ENCODE measurements around the gene KIAA1328. TPM values are rescaled to one million over a fixed set of nuclear protein-coding genes. Genes with fewer than 3 reads are reported as not detected.

The KIAA1328 gene
- total RNA-seq, 1 experiment from 2014 or later: 4.9 TPM

DNA sequence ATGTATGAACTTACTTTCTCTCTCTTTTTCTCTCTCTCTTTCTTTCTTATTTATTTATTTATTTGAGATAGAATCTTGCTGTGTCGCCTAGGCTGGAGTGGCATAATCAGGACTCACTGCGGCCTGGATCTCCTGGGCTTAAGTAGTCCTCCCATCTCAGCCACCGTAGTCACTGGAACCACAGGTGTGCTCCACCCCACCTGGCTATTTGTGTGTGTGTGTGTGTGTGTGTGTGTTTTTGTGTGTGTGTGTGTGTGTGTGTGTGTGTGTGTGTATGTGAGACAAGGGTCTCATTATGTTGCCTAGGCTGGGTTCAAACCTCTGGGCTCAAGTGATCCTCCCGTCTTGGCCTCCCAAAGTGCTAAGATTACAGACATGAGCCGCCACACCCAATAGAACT is 64.3 kb downstream of the KIAA1328 start:
- ChIA-PET POLR2A (no interaction called here), CTCF (no interaction called here)
- Histone ChIP-seq H3K4me1 (no peaks in the 10 kb centered on the region), H3K27me3 (replicated peaks; ENCODE audit: control insufficient read depth, insufficient read depth, low read length) (no peaks in the 10 kb centered on the region), H3K9me3 (no peaks in the 10 kb centered on the region), H3K4me3 (ENCODE audit: low read depth, low read length) (no peak overlapping the region), H3K36me3 (ENCODE audit: control insufficient read depth, insufficient read depth, low read length) (no peaks in the 10 kb centered on the region)
- Mint-ChIP-seq H3K4me1 (ENCODE audit: low read depth, unreplicated experiment) (no peaks in the 10 kb centered on the region), H3K9me3 (ENCODE audit: unreplicated experiment) (no peaks in the 10 kb centered on the region), H3K27me3 (ENCODE audit: insufficient read depth, unreplicated experiment) (no peaks in the 10 kb centered on the region), H3K36me3 (ENCODE audit: insufficient read depth, unreplicated experiment) (no peaks in the 10 kb centered on the region), H3K27ac (ENCODE audit: unreplicated experiment) (no peak overlapping the region), H3K4me3 (ENCODE audit: unreplicated experiment) (no peak overlapping the region)
- intact Hi-C loops (cut with micrococcal nuclease; ENCODE audit: unreplicated experiment): no loop called here
- no peak for DNase-seq
- BruUV-seq (replicated peaks): no TSS peak
- TF ChIP-seq, protein P1, sequence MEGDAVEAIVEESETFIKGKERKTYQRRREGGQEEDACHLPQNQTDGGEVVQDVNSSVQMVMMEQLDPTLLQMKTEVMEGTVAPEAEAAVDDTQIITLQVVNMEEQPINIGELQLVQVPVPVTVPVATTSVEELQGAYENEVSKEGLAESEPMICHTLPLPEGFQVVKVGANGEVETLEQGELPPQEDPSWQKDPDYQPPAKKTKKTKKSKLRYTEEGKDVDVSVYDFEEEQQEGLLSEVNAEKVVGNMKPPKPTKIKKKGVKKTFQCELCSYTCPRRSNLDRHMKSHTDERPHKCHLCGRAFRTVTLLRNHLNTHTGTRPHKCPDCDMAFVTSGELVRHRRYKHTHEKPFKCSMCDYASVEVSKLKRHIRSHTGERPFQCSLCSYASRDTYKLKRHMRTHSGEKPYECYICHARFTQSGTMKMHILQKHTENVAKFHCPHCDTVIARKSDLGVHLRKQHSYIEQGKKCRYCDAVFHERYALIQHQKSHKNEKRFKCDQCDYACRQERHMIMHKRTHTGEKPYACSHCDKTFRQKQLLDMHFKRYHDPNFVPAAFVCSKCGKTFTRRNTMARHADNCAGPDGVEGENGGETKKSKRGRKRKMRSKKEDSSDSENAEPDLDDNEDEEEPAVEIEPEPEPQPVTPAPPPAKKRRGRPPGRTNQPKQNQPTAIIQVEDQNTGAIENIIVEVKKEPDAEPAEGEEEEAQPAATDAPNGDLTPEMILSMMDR (IDR thresholded peaks at IDR 0.05; ENCODE audit: insufficient read depth in 1 of 2, low read depth in 1 of 2, low read length in 1 of 2, severe bottlenecking in 1 of 2, unreplicated experiment in 1 of 2): no peak

DNA sequence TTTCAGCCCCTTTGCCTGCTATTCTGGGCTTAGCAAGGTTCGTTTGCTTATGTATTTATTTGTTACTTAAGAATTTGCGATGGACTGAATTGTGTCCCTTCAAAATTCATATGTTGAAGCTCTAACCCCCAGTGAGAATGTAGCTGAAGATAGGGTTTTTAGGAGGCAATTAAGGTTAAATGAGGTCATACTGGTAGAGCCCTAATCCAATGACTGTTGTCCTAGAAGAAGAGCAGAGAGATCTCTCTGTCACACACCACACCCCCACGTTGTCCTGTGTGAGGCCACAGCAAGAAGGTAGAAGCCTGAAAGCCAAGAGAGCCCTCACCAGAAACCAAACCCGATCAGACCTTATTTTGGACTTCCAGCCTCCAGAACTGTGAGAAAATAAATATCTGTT is 66.7 kb downstream of the KIAA1328 start:
- Mint-ChIP-seq H3K27ac (ENCODE audit: unreplicated experiment) (no peak overlapping the region), H3K36me3 (ENCODE audit: insufficient read depth, unreplicated experiment) (no peaks in the 10 kb centered on the region), H3K27me3 (ENCODE audit: insufficient read depth, unreplicated experiment) (no peaks in the 10 kb centered on the region), H3K4me1 (ENCODE audit: low read depth, unreplicated experiment) (no peaks in the 10 kb centered on the region), H3K4me3 (ENCODE audit: unreplicated experiment) (no peak overlapping the region), H3K9me3 (ENCODE audit: unreplicated experiment) (no peaks in the 10 kb centered on the region)
- BruUV-seq (replicated peaks): no TSS peak
- Histone ChIP-seq H3K4me3 (ENCODE audit: low read depth, low read length) (no peak overlapping the region), H3K27me3 (replicated peaks; ENCODE audit: control insufficient read depth, insufficient read depth, low read length) (no peaks in the 10 kb centered on the region), H3K4me1 (no peaks in the 10 kb centered on the region), H3K36me3 (ENCODE audit: control insufficient read depth, insufficient read depth, low read length) (no peaks in the 10 kb centered on the region), H3K9me3 (no peaks in the 10 kb centered on the region)
- ChIA-PET POLR2A (no interaction called here), CTCF (no interaction called here)
- TF ChIP-seq, protein P1 (IDR thresholded peaks at IDR 0.05; ENCODE audit: insufficient read depth in 1 of 2, low read depth in 1 of 2, low read length in 1 of 2, severe bottlenecking in 1 of 2, unreplicated experiment in 1 of 2): no peak
- DNase-seq: no peak
- intact Hi-C loops (cut with micrococcal nuclease; ENCODE audit: unreplicated experiment): no loop called here

DNA sequence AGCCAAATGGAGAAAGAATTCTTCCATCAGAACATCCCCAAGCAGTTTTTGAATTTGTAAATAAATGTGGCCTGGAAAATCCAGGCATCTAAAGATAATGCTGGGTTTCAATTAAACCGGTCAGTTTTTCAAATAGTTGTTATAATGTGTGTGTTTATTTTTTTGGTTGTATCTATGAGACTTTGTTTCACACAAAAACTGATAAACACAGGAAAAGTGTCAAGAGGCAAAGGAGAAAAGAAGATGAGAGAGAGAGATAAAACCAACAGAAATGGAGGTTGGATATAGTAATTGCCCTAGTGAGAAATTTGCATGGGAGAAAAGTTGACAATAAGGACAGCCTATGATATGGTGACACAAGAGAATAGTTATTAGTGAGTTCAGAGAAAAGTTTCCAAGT is 68.3 kb downstream of the KIAA1328 start:
- H3K27me3 Mint-ChIP-seq (ENCODE audit: insufficient read depth, unreplicated experiment): no peaks in the 10 kb centered on the region
- no peaks in the 10 kb centered on the region for H3K36me3 Mint-ChIP-seq (ENCODE audit: insufficient read depth, unreplicated experiment)
- no peak overlapping the region for H3K4me3 Mint-ChIP-seq (ENCODE audit: unreplicated experiment)
- ChIA-PET POLR2A (no interaction called here), CTCF (no interaction called here)
- H3K4me1 Mint-ChIP-seq (ENCODE audit: low read depth, unreplicated experiment): no peaks in the 10 kb centered on the region
- no peak for DNase-seq
- intact Hi-C loops (cut with micrococcal nuclease; ENCODE audit: unreplicated experiment): no loop called here
- no peak overlapping the region for H3K27ac Mint-ChIP-seq (ENCODE audit: unreplicated experiment)
- H3K4me1 ChIP-seq: no peaks in the 10 kb centered on the region
- H3K36me3 ChIP-seq (ENCODE audit: control insufficient read depth, insufficient read depth, low read length): no peaks in the 10 kb centered on the region
- H3K9me3 Mint-ChIP-seq (ENCODE audit: unreplicated experiment): no peaks in the 10 kb centered on the region
- H3K4me3 ChIP-seq (ENCODE audit: low read depth, low read length): no peak overlapping the region
- H3K27me3 ChIP-seq (replicated peaks; ENCODE audit: control insufficient read depth, insufficient read depth, low read length): no peaks in the 10 kb centered on the region
- no peaks in the 10 kb centered on the region for H3K9me3 ChIP-seq
- TF ChIP-seq, protein P1 (IDR thresholded peaks at IDR 0.05; ENCODE audit: insufficient read depth in 1 of 2, low read depth in 1 of 2, low read length in 1 of 2, severe bottlenecking in 1 of 2, unreplicated experiment in 1 of 2): no peak
- BruUV-seq (replicated peaks): no TSS peak

All from Caco-2 (cell line).